ENCODE data around the gene PPME1.

The PPME1 gene

DNA sequence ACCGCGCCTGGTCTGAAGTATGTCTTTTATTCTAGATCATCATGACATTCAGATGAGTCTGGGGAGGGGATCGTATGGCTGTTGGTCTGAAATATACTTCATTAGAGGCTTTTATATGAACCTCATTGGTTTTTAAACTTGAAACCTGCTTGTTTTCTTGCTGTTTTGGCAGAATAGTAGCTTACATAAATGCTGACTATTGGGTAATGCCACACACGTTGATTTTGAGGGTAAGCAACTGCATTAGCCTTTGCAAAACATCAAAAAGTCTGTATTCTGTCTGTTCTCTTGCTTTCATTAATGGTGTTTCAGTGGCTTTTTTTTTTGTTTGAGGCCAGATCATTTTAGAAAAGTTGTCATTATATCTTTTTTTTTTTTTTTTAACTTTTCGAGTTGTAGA lies 14.2 kb downstream of the PPME1 start:
- Histone ChIP-seq H3K27ac (ENCODE audit: low read depth, low read length) (no peak overlapping the region), H3K4me2 (ENCODE audit: low read length) (no peak overlapping the region), H3K79me2 (ENCODE audit: control insufficient read depth, low read length) (peaks cover 68% of the 10 kb centered on the region), H3F3A (ENCODE audit: control insufficient read depth, insufficient read depth) (no peaks in the 10 kb centered on the region), H3K36me3 (ENCODE audit: control insufficient read depth, low read length) (peaks cover 20% of the 10 kb centered on the region), H3K9me2 (replicated peaks; ENCODE audit: control insufficient read depth, low read length) (no peaks in the 10 kb centered on the region), H3K27me3 (ENCODE audit: control insufficient read depth, low read length) (no peaks in the 10 kb centered on the region), H3K4me1 (ENCODE audit: control insufficient read depth, low read length) (no peaks in the 10 kb centered on the region), H3K9me3 (ENCODE audit: control insufficient read depth, insufficient read depth, low read length) (no peaks in the 10 kb centered on the region), H4K20me1 (ENCODE audit: control insufficient read depth, insufficient read depth, low read depth, low read length) (no peaks in the 10 kb centered on the region), H3K4me3 (ENCODE audit: low read length) (no peak overlapping the region)
- no peak for TF ChIP-seq EZH2phosphoT487 (IDR thresholded peaks at IDR 0.05; ENCODE audit: borderline replicate concordance, low read length)
- TF ChIP-seq, protein P1, sequence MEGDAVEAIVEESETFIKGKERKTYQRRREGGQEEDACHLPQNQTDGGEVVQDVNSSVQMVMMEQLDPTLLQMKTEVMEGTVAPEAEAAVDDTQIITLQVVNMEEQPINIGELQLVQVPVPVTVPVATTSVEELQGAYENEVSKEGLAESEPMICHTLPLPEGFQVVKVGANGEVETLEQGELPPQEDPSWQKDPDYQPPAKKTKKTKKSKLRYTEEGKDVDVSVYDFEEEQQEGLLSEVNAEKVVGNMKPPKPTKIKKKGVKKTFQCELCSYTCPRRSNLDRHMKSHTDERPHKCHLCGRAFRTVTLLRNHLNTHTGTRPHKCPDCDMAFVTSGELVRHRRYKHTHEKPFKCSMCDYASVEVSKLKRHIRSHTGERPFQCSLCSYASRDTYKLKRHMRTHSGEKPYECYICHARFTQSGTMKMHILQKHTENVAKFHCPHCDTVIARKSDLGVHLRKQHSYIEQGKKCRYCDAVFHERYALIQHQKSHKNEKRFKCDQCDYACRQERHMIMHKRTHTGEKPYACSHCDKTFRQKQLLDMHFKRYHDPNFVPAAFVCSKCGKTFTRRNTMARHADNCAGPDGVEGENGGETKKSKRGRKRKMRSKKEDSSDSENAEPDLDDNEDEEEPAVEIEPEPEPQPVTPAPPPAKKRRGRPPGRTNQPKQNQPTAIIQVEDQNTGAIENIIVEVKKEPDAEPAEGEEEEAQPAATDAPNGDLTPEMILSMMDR (IDR thresholded peaks at IDR 0.05; ENCODE audit: low read depth, low read length, poor library complexity, severe bottlenecking) = no peak

DNA sequence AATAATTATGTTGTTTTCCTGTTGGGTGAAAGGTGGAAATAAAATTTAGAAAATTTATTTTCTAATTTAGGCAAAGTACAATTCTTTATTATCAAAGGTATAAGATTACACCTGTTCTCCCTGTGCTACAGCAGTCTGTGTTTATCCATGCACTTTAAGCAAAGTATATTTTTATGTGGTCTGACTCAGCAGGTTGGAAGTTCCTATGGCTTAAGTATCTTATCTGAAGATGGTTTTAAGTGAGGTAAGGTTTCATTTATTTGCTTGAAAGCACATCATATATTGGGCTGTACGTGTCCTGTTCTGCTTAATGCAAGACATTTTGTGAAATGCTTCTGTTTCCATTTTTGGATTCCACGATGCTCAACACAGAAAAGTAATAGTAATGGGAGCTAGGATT lies 14.6 kb downstream of the PPME1 start:
- Histone ChIP-seq H3K27ac (ENCODE audit: low read depth, low read length) (no peak overlapping the region), H3K4me3 (ENCODE audit: low read length) (no peak overlapping the region), H3K36me3 (ENCODE audit: control insufficient read depth, low read length) (peaks cover 24% of the 10 kb centered on the region), H3F3A (ENCODE audit: control insufficient read depth, insufficient read depth) (no peaks in the 10 kb centered on the region), H3K9me3 (ENCODE audit: control insufficient read depth, insufficient read depth, low read length) (no peaks in the 10 kb centered on the region), H3K4me1 (ENCODE audit: control insufficient read depth, low read length) (no peaks in the 10 kb centered on the region), H3K4me2 (ENCODE audit: low read length) (no peak overlapping the region), H4K20me1 (ENCODE audit: control insufficient read depth, insufficient read depth, low read depth, low read length) (no peaks in the 10 kb centered on the region), H3K9me2 (replicated peaks; ENCODE audit: control insufficient read depth, low read length) (no peaks in the 10 kb centered on the region), H3K27me3 (ENCODE audit: control insufficient read depth, low read length) (no peaks in the 10 kb centered on the region), H3K79me2 (ENCODE audit: control insufficient read depth, low read length) (peaks cover 65% of the 10 kb centered on the region)
- no peak for TF ChIP-seq EZH2phosphoT487 (IDR thresholded peaks at IDR 0.05; ENCODE audit: borderline replicate concordance, low read length)
- TF ChIP-seq, protein P1 (IDR thresholded peaks at IDR 0.05; ENCODE audit: low read depth, low read length, poor library complexity, severe bottlenecking) = no peak

DNA sequence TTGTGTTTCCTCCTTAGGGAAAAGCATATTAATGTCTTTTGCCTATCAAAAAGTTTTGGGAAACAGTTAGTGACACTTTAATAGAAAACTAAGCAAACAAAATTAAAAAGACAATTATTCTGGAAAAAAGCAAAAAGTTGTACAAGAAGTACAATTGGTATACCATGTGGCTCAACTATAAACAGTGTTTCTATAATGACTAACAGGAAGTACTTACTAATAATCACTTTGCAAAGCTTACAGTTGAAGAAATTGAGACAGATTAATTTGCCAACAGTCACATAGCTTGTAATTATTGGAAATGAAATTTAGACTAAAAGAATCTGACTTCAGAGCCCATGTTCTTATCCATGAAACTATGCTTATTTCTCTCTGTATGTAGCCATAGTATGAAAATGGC lies 24.7 kb downstream of the PPME1 start:
- H3K4me3 ChIP-seq (ENCODE audit: low read length) = no peak overlapping the region
- TF ChIP-seq, protein P1 (IDR thresholded peaks at IDR 0.05; ENCODE audit: low read depth, low read length, poor library complexity, severe bottlenecking) = no peak
- no peak for TF ChIP-seq EZH2phosphoT487 (IDR thresholded peaks at IDR 0.05; ENCODE audit: borderline replicate concordance, low read length)
- no peaks in the 10 kb centered on the region for H3F3A ChIP-seq (ENCODE audit: control insufficient read depth, insufficient read depth)
- no peaks in the 10 kb centered on the region for H3K9me2 ChIP-seq (replicated peaks; ENCODE audit: control insufficient read depth, low read length)
- peaks cover 24% of the 10 kb centered on the region for H3K79me2 ChIP-seq (ENCODE audit: control insufficient read depth, low read length)
- no peak overlapping the region for H3K4me2 ChIP-seq (ENCODE audit: low read length)
- H3K27ac ChIP-seq (ENCODE audit: low read depth, low read length) = no peak overlapping the region
- H4K20me1 ChIP-seq (ENCODE audit: control insufficient read depth, insufficient read depth, low read depth, low read length) = no peaks in the 10 kb centered on the region
- peaks cover 15% of the 10 kb centered on the region for H3K36me3 ChIP-seq (ENCODE audit: control insufficient read depth, low read length)
- H3K27me3 ChIP-seq (ENCODE audit: control insufficient read depth, low read length) = no peaks in the 10 kb centered on the region
- no peaks in the 10 kb centered on the region for H3K9me3 ChIP-seq (ENCODE audit: control insufficient read depth, insufficient read depth, low read length)
- no peaks in the 10 kb centered on the region for H3K4me1 ChIP-seq (ENCODE audit: control insufficient read depth, low read length)
